ENCODE results near the gene CIDEB. TPM values are rescaled to one million over a fixed set of nuclear protein-coding genes. Genes with fewer than 3 reads are reported as not detected.

The CIDEB gene
- total and polyA plus RNA-seq, 2 of the 13 experiments (the other 11 are each of a cell fraction or from before 2014, with no cell fraction given), result 35.8 to 110 TPM

DNA sequence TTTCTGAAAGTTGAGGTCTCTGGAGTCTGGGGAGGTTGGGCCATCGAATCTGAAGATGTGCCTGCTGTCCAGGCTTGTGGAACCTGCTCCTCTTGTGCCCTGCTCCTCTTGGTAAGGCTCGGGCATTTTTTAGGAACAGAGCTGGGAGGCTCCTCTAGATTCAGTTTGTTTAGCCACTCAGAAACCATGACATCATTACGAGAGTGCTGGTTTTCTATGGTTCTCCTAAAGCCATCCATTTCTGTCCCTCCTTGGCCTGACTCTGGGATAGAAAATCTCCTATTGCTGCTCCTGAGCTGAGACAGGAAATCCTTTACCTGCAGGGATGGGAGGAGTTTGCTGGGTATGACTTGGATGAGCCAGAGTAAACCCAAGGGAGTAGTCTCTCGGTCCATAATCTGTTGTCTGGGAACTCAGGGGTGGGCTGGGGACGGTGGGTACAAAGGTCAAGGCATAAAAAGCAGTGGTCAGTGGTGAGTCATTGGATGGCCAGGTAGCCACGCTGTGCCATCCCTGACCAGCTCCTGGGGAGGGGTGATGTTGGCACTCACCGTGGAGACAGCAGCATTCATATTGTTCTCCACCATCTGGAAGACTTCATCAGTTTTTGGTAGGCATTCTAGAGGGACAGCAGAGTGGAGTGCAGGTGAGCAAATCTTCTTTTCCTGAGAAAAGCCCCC lies 29.5 kb upstream of the CIDEB start (continued):
- peak; percentile 61; the same call in 1 of the 2 replicates for TF ChIP-seq ZNF296 (CRISPR knock-in tag; conservative IDR thresholded peaks at IDR 0.05)
- no peak for TF ChIP-seq MBNL3 (CRISPR knock-in tag; conservative IDR thresholded peaks at IDR 0.05)
- TF ChIP-seq HNF4A (CRISPR knock-in tag; IDR thresholded peaks at IDR 0.05), result peak; percentile 29; the same call in 1 of the 2 replicates

DNA sequence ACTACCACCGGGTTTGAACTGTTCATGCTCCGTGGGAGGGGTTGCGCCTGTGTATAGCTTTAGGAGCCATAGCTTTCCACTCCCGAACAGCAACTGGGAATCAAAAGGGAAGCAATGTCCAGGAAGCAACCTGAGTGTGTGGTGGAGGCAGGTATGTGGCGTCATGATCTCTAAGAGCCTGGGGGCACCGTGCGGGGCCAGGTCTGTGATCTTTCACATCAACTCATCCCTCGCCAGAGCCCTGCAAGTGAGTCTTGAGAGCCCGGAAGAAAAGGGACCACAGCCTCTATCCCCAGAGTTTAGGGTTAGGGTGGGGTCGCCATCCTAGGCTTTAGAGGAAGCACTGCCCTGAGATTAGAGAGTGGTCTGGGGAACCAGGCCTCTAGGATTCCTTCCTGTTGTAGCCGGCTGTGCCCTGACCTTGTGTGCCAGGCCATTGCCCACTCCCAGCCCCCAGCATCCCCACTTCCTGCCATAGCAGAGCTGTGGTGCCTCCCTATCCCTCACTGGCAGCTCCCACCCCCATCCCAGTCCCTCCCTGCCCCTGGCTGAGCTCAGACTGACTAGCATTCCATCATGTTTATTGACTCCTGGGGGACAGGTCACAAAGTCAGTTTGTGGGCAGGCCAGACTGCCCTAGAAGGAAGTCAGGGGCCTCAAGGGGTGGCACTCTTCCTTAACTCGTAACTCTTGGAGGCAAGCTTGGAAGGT lies 27.8 kb upstream of the CIDEB start:
- BruUV-seq (replicated peaks), result no TSS peak
- Histone ChIP-seq H3K4me2 (ENCODE audit: low read depth, low read length) (no peak overlapping the region), H3K9ac (ENCODE audit: insufficient read depth, low read depth, low read length) (no peak overlapping the region), H3K27ac (ENCODE audit: extremely low read length, insufficient read depth, low read length) (no peak overlapping the region), H3K4me3 (replicated peaks in 1 of 3; ENCODE audit: insufficient read depth in 1 of 3, low read depth in 2 of 3, low read length in 3 of 3) (no peak overlapping the region), H3K27me3 (ENCODE audit: control insufficient read depth in 1 of 2, insufficient read depth in 2 of 2, low read length in 2 of 2) (peaks cover 24 to 87% of the 10 kb centered on the region in 2 experiments), H3K36me3 (replicated peaks in 1 of 2; ENCODE audit: control insufficient read depth in 1 of 2, insufficient read depth in 2 of 2, low read length in 2 of 2) (no peaks in the 10 kb centered on the region), H3K4me1 (ENCODE audit: insufficient read depth, low read length) (peaks cover 42% of the 10 kb centered on the region), H3K9me3 (ENCODE audit: low read length) (no peaks in the 10 kb centered on the region), H4K20me1 (ENCODE audit: insufficient read depth, low read length) (no peaks in the 10 kb centered on the region), H2AFZ (ENCODE audit: low read length) (no peak overlapping the region), H3K79me2 (ENCODE audit: insufficient read depth, low read length) (no peaks in the 10 kb centered on the region)
- DNase-seq (ENCODE audit: low spot score) (no peak), ATAC-seq (no peak), FAIRE-seq (no peak)
- intact Hi-C loops (cut with micrococcal nuclease; ENCODE audit: unreplicated experiment) (no loop called here), in situ Hi-C loops (cut with HindIII; ENCODE audit: extremely low pct_ligation_motif_present, low pct_unique_long_range_greater_than_20kb) (no loop called here)
- ChIA-PET CTCF (ENCODE audit: low intra/inter-chr PET ratio, low total read pairs) (interaction anchor here (2.9 to 10.2 kb wide), 3 partner anchors 31 to 98 kb away, joined by 26 to 235 read pairs (median 30); partner anchors contain the start of genes CBLN3, KHNYN and NFATC4), POLR2A (interaction anchor here (0.9 to 2.0 kb wide), 4 partner anchors 91 to 106 kb away, joined by 3 to 7 read pairs (median 4); partner anchors contain the start of genes CBLN3 and KHNYN)
- TF ChIP-seq ZNF3 (CRISPR knock-in tag; IDR thresholded peaks at IDR 0.05) (peak; percentile 68; the same call in 1 of the 2 replicates), ZNF724P (CRISPR knock-in tag; IDR thresholded peaks at IDR 0.05; ENCODE audit: borderline replicate concordance) (0 out of 2 replicates have a peak, but pooled peaks have one; percentile 21), CCAR2 (optimal IDR thresholded peaks at IDR 0.05; ENCODE audit: low read depth, low read length) (no peak), CHCHD3 (CRISPR knock-in tag; IDR thresholded peaks at IDR 0.05) (0 out of 2 replicates have a peak, but pooled peaks have one; percentile 53)
- TF ChIP-seq, protein P1, sequence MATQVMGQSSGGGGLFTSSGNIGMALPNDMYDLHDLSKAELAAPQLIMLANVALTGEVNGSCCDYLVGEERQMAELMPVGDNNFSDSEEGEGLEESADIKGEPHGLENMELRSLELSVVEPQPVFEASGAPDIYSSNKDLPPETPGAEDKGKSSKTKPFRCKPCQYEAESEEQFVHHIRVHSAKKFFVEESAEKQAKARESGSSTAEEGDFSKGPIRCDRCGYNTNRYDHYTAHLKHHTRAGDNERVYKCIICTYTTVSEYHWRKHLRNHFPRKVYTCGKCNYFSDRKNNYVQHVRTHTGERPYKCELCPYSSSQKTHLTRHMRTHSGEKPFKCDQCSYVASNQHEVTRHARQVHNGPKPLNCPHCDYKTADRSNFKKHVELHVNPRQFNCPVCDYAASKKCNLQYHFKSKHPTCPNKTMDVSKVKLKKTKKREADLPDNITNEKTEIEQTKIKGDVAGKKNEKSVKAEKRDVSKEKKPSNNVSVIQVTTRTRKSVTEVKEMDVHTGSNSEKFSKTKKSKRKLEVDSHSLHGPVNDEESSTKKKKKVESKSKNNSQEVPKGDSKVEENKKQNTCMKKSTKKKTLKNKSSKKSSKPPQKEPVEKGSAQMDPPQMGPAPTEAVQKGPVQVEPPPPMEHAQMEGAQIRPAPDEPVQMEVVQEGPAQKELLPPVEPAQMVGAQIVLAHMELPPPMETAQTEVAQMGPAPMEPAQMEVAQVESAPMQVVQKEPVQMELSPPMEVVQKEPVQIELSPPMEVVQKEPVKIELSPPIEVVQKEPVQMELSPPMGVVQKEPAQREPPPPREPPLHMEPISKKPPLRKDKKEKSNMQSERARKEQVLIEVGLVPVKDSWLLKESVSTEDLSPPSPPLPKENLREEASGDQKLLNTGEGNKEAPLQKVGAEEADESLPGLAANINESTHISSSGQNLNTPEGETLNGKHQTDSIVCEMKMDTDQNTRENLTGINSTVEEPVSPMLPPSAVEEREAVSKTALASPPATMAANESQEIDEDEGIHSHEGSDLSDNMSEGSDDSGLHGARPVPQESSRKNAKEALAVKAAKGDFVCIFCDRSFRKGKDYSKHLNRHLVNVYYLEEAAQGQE (IDR thresholded peaks at IDR 0.05; ENCODE audit: borderline replicate concordance in 1 of 2, low read depth in 1 of 2, low read length in 2 of 2), result no peak
- 55% methylated on average over 12 of the region's 12 CpGs for WGBS (ENCODE audit: low lambda C conversion rate)

Measured in HepG2 (cell line).